ENCODE results near the gene GOSR2.

- TF ChIP-seq YY1 (IDR thresholded peaks at IDR 0.05; ENCODE audit: insufficient read depth, insufficient read length) (no peak), SUZ12 (IDR thresholded peaks at IDR 0.05; ENCODE audit: extremely low read depth, insufficient read depth, insufficient read length) (no peak), ZNF274 (IDR thresholded peaks at IDR 0.05; ENCODE audit: low read depth, low read length) (no peak)
These were observed 6.7 kb upstream of the GOSR2 start for GRCh38 chr17:46916211-46916610.
